HG03378 (cell line): ENCODE results near the gene CNFN.

ENCODE experiments used
- ATAC-seq: cut with Tn5 transposase; IDR thresholded peaks from one replicate; pipeline ENCODE4 v1.9.1; 2021; ENCODE audit warnings: mild to moderate bottlenecking, moderate library complexity; ENCODE audit not compliant: unreplicated experiment

CNFN gene

GRCh38 chr19:42389899-42390298 is at the start of gene CNFN:
TSS of gene CNFN (minus strand) at chr19:42390297. CDS start at chr19:42389037, 1,260 bp downstream.
- no peak for ATAC-seq

- no peak for ATAC-seq
Measured at GRCh38 chr19:42436006-42436405, 45.9 kb upstream of the CNFN start.

- no peak for ATAC-seq
Measured at GRCh38 chr19:42435316-42435715, 45.2 kb upstream of the CNFN start.

- ATAC-seq: no peak
Measured at GRCh38 chr19:42433503-42434260, 43.6 kb upstream of the CNFN start.

- no peak for ATAC-seq
Measured at GRCh38 chr19:42431486-42431885, 41.4 kb upstream of the CNFN start.

GRCh38 chr19:42428676-42429075 is 38.6 kb upstream of the CNFN start:
- no peak for ATAC-seq

- no peak for ATAC-seq
Measured at GRCh38 chr19:42427313-42427712, 37.2 kb upstream of the CNFN start, which contains the start of gene LIPE. TSS of gene LIPE (minus strand) at chr19:42427388. CDS start at chr19:42427149, 239 bp downstream.

GRCh38 chr19:42426643-42427042 is 36.5 kb upstream of the CNFN start:
- no peak for ATAC-seq

- no peak for ATAC-seq
Measured at GRCh38 chr19:42424712-42425131, 34.6 kb upstream of the CNFN start.

- ATAC-seq: no peak
Measured at GRCh38 chr19:42424345-42424707, 34.2 kb upstream of the CNFN start.

- peak; percentile 83 for ATAC-seq
Measured at GRCh38 chr19:42423462-42424344, 33.6 kb upstream of the CNFN start.

GRCh38 chr19:42422901-42423461 is 32.9 kb upstream of the CNFN start:
- peak; percentile 28 for ATAC-seq

- no peak for ATAC-seq
Measured at GRCh38 chr19:42422092-42422900, 32.2 kb upstream of the CNFN start.

GRCh38 chr19:42421591-42422031 is 31.5 kb upstream of the CNFN start:
- ATAC-seq: no peak

- ATAC-seq: no peak
Measured at GRCh38 chr19:42421101-42421500, 31.0 kb upstream of the CNFN start.

- ATAC-seq: peak; percentile 38
Measured at GRCh38 chr19:42420055-42420544, 30.0 kb upstream of the CNFN start.

- ATAC-seq: no peak
Measured at GRCh38 chr19:42419309-42419708, 29.2 kb upstream of the CNFN start.

- ATAC-seq: no peak
Measured at GRCh38 chr19:42412661-42413076, 22.6 kb upstream of the CNFN start.

- ATAC-seq: no peak
Measured at GRCh38 chr19:42412227-42412626, 22.1 kb upstream of the CNFN start.

GRCh38 chr19:42411581-42412178 is 21.6 kb upstream of the CNFN start:
- ATAC-seq: no peak
